HT-29 (cell line): ENCODE data around the gene TLE5. TPM values are rescaled to one million over a fixed set of nuclear protein-coding genes. Genes with fewer than 3 reads are reported as not detected.
"Not testable (repeated sequence)": the region's sequence is repeated elsewhere in the genome, so short reads cannot be mapped to it uniquely, and the experiment has no call there.

Experiments used
- DNase-seq: peaks from one replicate; pipeline ENCODE4 v3.0.0-alpha.2; 2015; ENCODE audit warnings: low spot score
- total RNA-seq: library from RNA; depleted of rRNA; stranded (reverse); fragments of >200 nt; shearing (Covaris generic); gene quantifications from 2 replicates; pipeline ENCODE4 v1.2.3, GENCODE V29; 2014

The TLE5 gene
- total RNA-seq, 1 experiment from 2014 or later = 359 TPM

GRCh38 chr19:3027981-3028304, 34.4 kb downstream of the TLE5 start:
- DNase-seq = no peak

DNA sequence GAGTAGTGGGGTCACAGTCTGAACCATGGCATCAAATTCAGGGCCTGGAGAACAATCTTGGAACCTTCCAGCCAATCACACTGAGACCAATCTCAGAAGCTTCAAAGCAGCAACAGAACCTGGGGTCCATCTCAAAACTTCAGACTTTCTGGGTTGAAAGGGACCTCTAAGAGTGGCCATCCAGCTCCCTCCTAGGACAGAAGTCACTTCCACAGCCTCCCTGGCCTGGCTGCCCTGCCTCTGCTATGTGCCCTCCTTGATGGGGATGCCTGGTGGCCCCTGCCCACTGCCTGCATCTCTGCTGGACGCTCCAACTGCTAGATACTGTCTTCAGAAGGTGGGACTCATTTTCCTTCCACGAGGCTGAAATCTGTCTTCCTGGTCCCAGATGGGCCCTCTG, 35.0 kb downstream of the TLE5 start:
- no peak for DNase-seq

- DNase-seq = no peak
These were observed 35.5 kb downstream of the TLE5 start for GRCh38 chr19:3026768-3027167.

DNA sequence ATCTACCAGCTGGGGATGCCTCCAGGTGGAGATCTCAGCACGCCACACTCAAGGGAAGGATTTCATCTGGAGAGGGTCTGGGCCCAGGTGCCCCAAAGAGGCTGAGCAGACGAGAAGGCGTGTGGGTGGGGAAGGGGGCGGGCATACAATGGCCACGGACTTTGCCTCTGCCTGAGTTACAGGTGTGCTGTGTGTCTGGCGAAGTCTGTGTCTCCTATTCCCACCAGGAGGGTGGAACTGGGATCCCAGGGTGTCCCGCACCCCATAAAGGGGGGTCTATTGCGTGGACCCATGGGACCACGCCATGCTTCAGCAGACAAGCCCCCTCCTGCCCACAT, 36.8 kb downstream of the TLE5 start:
- DNase-seq = no peak

DNA sequence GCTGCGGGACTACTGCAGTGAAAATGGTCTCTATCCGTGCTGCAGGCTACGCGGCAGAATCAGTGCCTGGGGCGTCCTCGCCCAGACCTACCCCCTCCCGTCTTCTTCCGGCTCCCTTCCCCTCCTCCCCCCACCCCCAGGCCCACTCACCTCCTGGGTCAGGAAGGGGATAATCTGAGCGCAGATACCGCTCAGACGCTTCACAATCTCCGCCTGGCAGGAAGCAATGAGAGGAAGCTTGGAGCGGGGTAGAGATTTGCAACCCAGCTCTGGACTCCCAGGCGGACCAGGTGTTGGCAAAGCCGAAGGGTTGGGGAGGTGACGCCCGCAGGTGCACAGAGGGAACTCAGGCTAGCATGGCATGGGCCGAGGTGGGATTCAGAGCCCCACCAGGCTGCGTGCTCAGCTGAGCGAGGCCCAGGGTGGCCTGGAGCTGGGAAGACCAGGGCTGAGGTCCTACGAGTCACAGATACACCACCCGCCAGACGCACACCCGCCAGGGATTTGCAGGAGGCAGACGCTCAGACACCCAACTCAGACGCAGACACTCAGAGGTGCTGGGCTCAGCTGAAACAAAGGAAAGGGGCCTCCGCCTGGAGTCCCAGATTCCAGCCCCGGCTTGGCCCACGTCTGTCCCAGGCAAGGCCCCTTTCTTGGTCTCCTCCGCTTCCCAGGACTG, 37.3 kb downstream of the TLE5 start:
- DNase-seq = no peak

DNA sequence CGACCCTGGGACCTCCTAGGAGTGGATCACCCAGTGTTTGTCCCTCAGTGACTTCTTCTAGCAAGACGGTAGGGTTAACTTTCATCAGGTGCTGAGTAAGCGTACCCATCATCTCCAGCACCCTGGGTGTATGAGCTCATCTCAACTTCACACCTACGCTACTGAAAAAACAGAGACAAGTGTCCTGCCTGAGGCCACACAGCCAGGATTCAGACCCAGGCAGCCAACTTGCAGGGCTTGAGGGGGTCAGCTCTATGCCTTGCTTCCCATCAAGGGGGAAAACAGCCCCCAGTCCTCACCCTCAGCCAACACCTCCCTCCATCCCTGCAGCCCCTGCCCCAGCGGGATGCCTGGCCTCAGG, 37.8 kb downstream of the TLE5 start:
- DNase-seq = no peak

- no peak for DNase-seq
These were observed 41.9 kb downstream of the TLE5 start for GRCh38 chr19:3020321-3020960.

DNA sequence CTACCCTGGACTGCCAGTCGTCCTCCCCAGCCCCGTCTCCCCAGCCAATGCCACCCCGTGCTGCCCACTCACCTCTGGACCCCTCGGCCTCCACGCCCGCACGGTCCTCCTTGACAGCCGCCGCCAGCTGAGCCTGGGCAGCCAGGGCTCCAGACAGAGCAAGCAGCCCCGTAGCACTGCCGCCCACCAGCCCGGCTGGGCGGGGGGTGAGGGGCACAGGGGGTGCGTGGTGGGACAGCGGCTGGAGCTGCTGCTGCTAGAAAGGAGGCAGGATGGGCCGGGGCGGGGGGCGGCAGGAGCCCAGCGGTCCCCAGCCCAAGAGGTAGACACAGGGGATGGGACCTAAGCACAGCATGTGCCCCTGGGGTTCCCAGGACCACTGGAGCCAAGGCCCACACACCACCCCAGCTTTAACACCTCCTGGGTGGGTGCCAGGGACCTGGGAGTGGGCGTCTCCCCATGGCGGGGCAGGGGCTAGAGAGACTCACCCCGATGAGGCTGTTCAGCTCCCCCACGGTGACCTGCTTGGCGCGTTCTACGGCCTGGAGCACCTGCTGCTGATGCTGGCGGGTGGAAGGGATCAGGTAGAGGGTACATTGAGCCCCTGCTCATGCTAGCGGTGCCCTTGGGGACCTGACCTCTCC, 43.0 kb downstream of the TLE5 start:
- DNase-seq = no peak

GRCh38 chr19:3017923-3018322, 44.4 kb downstream of the TLE5 start:
- DNase-seq = no peak

DNA sequence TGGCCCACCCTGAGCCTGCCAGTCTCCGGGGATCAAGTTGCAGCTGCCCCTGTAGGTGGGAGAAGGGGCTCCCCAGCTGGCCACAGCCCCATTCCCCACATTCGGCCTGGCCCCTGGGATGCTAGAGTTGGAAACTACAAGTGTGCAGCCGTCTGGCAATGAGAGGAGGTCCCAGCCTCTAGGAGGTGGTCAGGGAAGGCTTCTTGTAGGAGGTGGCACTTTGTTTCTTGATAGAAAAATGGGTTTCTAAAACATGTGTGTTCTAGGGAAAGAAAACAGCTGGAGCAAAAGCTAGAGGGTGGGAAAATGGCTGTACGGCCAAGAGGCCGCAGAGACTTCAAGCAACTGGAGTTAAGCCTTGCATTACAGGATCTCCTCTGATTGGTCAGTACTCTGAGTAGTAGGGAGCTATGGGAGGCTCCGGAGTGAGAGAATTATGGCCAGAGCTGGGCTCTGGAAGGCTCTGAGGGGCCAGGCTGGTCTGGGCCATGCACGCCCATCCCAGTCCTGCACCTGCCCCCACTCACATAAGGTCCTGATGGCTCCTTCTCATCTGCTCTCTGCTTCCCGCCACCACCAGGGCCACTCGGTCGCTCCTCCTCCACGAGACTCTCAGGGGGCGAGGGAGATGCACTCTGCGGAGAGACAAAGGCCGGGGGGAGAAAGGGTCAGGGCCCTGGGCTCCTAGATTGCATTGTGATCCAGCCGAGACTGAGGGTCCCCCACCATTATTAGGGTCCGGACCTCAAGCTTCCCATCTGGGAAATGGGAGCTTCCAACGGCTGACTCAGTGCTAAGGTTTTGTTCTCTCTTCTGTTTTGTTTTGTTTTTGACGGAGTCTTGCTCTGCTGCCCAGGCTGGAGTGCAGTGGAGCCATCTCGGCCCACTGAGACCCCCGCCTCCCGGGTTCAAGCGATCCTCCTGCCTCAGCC, 46.9 kb downstream of the TLE5 start:
- DNase-seq = no peak

DNA sequence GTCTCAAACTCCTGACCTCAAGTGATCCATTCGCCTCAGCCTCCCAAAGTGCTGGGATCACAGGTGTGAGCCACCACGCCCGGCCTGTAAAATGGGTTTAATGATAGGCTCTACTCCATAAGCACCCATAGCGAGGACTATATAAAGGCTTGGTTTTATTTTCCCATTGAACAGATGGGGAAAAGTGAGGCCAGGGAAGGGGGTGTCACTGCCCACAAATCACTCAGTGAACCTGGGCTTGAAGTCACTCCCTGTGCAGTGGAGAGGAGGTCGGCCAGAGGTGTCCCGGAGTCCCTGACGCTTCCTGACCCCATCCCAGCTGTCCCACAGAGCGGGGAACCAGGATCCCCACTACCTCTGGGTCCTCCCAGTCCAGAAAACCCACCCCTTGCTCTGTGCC, 48.2 kb downstream of the TLE5 start:
- DNase-seq = no peak

DNA sequence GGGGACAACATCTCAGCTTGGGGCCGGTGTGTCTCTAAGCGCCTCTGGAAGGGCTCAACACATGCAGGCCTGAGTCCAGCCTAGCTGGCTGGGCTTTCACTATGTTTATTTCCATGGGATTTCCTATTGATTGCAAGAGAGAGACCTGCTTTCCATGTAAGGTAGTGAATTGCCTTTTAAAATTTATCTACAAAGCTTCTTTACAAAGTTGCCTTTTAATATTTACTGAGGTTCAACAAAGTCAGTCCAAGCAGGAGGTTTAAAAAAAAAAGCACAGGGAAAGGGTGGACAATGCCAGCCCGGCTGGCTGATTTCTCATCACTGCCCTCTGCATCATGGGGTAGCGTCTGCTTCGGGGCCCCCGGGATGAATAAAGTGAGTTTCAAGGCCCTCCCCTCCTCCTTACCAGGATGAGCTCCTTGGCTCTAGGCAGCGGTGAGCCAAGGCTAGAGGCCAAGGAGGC, 49.0 kb downstream of the TLE5 start:
- no peak for DNase-seq

- DNase-seq = no peak
These were observed 49.6 kb downstream of the TLE5 start for GRCh38 chr19:3012621-3013262.

GRCh38 chr19:3012059-3012458, 50.2 kb downstream of the TLE5 start:
- DNase-seq = not testable (repeated sequence)

DNA sequence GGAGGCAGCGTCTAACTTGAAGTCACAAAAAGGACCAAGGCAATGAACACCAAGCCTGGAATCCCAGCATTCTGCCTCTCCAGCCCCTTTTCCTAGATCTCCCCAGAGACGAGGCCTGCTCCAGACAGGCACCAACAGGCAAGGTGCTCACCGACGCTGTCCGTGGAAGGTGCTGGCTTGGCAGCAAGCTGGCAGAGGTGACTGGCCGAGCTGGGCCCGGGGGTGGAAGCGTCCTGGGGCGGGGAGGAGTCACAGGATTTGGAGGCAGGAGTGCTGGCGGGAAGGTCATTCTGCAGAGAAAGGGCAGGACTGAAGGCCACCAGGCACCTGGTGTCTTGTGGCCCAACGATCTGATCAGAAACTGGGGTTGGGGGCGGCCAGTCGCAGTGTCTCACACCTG, 51.4 kb downstream of the TLE5 start:
- no peak for DNase-seq

DNA sequence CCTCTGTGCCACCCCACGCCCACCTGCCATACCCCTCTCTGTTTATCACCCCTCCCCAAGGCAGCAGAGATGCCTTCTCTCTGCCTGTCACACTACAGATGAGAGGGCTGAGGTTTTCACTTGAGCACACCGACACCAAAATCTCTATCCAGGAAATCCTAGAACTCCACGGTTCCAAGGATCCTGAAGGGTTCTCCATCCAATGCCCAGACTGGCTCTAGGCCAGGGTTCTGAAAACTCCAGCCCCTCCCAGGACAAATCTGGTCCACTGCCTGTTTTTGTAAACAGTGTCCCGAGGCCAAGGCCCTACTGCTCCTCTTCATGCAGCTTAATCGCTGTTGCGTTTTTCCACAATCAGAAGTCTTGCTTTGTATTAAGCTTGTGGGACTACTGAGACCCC, 53.3 kb downstream of the TLE5 start:
- DNase-seq = no peak

DNA sequence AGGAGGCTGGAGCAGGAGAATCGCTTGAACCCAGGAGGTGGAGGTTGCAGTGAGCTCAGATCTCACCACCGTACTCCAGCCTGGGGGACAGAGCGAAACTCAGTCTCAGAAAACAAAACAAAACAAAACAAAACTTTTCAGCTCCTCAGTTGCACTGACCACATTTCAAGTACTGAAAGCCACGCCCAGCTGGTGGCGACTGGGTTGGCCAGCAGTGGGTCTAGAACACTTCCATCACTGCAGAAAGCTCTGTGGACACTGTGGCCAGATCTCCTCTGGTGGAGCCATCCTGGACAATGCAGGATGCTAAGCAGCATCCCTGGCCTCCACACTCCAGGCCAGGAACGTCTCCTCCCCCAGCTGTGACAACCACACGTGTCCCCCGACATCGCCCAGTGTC, 54.3 kb downstream of the TLE5 start:
- DNase-seq = no peak

DNA sequence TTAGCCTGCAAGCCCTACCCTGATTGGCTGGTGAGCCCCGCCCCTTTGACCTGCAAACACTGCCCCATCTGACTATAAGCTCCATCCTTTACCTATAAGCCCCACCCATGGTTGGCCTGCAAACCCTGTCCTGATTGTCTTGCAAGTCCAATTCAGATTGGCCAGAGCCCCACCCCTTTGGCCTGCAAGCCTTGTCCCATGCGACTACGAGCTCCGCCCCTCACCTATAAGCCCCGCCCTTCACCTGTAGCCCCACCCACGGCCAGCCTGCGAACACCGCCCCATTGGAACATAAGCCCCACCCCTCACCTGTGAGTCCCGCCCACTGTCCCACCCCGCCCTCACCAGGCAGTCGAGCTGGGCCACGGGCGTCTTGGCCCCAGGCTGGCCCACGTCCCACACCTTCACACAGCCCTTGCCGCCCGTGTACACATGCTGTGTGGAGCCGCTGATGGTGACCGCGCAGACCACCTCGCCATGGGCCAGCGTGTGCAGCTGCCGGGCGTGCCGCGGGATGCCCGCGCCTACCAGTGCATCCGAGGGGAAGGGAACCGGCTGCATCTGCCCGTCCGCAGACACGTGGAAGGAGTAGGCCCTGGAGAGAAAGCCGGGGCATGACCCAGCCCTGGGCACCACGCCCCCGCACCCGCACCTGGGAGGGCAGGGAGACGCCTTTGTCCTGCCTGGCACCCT, 56.1 kb downstream of the TLE5 start:
- DNase-seq = peak; percentile 38

DNA sequence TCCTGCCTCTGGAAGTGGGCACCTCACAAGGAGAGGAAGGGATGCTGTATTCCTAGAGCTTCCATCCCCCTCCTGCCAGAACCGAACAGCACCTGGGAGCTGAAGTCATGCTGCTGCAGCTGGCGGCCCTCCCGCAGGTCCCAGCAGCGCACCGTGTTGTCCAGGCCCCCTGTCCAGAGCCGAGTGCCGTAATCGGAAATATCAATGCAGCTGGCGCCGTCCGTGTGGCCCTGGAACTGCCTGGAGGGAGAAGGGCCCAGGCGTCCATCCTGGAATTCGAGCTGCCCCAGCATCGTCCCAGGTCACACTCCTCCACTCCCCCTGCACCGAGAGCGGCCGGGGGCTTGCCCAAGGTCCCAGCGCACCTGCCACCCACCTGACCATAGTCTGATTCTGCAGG, 57.0 kb downstream of the TLE5 start:
- DNase-seq = no peak

GRCh38 chr19:3004522-3004921, 57.8 kb downstream of the TLE5 start:
- DNase-seq = no peak

GRCh38 chr19:3003046-3003445, 59.2 kb downstream of the TLE5 start:
- no peak for DNase-seq
